Activated T-cell treated with anti-CD3 and anti-CD28 coated beads, Interleukin-2, amount 50 U/mL, for 48 hours (primary cell): ENCODE measurements around the gene THNSL1.

Experiments
- DNase-seq, 2 experiments: peaks; one replicate each; pipeline ENCODE4 v3.0.0-alpha.2; 2020

THNSL1 gene

GRCh38 chr10:25061711-25062449, 45.5 kb downstream of the THNSL1 start:
- DNase-seq, result no peak

GRCh38 chr10:25063157-25063556, 46.7 kb downstream of the THNSL1 start:
- DNase-seq, result no peak

GRCh38 chr10:25063644-25064043, 47.2 kb downstream of the THNSL1 start:
- no peak for DNase-seq

GRCh38 chr10:25064401-25064800, 48.0 kb downstream of the THNSL1 start:
- no peak for DNase-seq

- DNase-seq, result no peak
These were observed 49.5 kb downstream of the THNSL1 start for GRCh38 chr10:25065761-25066476.

- DNase-seq, result no peak
These were observed 52.0 kb downstream of the THNSL1 start for GRCh38 chr10:25068152-25069058.

- DNase-seq, result no peak
These were observed 54.8 kb downstream of the THNSL1 start for GRCh38 chr10:25071227-25071626.

GRCh38 chr10:25072786-25073185, 56.4 kb downstream of the THNSL1 start:
- no peak for DNase-seq

GRCh38 chr10:25075825-25076224, 59.4 kb downstream of the THNSL1 start:
- no peak for DNase-seq
